ENCODE data around the gene PACC1.

Gene PACC1

DNA sequence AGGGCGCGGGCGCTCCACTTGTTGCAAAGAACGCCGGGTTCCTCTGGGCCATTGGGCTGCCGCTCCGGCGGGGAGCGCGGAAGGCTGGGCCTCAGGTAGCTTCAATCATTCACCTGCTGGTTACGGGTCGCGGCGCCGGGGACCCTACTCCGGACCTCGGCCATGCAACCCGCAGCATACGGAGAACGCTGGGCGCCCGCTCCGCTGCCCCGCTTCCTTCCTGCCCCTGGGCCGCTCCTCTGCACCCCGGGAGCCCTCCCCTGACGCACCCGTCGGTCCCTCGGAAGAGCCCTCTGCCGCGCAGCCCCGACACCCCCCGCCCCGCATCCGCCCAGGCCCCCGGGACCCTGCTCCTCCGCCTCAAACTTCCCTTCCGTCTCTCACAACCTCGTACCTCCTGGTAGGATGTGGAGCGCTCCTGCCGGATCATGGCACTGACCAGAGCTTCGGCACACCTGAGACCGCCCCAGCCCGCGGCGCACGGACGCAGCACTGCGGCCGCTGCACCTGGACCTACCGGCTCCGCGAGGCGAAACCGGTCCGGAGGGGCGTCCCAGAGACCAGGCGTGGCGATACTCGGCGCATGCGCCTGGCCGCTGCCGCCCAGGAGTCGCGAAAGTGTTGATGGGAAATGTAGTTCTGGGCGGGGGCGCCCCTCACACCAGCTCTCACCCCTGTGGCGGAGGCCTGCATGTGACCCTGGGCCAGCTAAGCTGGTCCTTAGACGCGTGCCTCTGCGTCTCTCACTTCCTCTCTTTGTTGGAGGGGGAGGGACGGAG is at the start of gene PACC1 (continued):
- TF ChIP-seq, protein P1, sequence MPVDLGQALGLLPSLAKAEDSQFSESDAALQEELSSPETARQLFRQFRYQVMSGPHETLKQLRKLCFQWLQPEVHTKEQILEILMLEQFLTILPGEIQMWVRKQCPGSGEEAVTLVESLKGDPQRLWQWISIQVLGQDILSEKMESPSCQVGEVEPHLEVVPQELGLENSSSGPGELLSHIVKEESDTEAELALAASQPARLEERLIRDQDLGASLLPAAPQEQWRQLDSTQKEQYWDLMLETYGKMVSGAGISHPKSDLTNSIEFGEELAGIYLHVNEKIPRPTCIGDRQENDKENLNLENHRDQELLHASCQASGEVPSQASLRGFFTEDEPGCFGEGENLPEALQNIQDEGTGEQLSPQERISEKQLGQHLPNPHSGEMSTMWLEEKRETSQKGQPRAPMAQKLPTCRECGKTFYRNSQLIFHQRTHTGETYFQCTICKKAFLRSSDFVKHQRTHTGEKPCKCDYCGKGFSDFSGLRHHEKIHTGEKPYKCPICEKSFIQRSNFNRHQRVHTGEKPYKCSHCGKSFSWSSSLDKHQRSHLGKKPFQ (tag by site-specific recombination; IDR thresholded peaks at IDR 0.05) = peak; percentile 95
- peak; percentile 89 for TF ChIP-seq SCRT1 (tag by site-specific recombination; IDR thresholded peaks at IDR 0.05; ENCODE audit: borderline replicate concordance)
- TF ChIP-seq BCL11B (tag by site-specific recombination; IDR thresholded peaks at IDR 0.05; ENCODE audit: low read depth) = no peak
- peak; percentile 43; the same call in 1 of the 2 replicates for TF ChIP-seq SP2 (tag by site-specific recombination; IDR thresholded peaks at IDR 0.05)
- no peak for TF ChIP-seq GLI4 (tag by site-specific recombination; IDR thresholded peaks at IDR 0.05)
- TF ChIP-seq ZNF223 (tag by site-specific recombination; IDR thresholded peaks at IDR 0.05) = no peak
- no peak for TF ChIP-seq ZNF174 (tag by site-specific recombination; IDR thresholded peaks at IDR 0.05)
- TF ChIP-seq ZNF76 (tag by site-specific recombination; IDR thresholded peaks at IDR 0.05; ENCODE audit: borderline replicate concordance, low read depth) = peak; percentile 91
- peak; percentile 66 for TF ChIP-seq GLIS1 (tag by site-specific recombination; IDR thresholded peaks at IDR 0.05)
- TF ChIP-seq, protein P2, sequence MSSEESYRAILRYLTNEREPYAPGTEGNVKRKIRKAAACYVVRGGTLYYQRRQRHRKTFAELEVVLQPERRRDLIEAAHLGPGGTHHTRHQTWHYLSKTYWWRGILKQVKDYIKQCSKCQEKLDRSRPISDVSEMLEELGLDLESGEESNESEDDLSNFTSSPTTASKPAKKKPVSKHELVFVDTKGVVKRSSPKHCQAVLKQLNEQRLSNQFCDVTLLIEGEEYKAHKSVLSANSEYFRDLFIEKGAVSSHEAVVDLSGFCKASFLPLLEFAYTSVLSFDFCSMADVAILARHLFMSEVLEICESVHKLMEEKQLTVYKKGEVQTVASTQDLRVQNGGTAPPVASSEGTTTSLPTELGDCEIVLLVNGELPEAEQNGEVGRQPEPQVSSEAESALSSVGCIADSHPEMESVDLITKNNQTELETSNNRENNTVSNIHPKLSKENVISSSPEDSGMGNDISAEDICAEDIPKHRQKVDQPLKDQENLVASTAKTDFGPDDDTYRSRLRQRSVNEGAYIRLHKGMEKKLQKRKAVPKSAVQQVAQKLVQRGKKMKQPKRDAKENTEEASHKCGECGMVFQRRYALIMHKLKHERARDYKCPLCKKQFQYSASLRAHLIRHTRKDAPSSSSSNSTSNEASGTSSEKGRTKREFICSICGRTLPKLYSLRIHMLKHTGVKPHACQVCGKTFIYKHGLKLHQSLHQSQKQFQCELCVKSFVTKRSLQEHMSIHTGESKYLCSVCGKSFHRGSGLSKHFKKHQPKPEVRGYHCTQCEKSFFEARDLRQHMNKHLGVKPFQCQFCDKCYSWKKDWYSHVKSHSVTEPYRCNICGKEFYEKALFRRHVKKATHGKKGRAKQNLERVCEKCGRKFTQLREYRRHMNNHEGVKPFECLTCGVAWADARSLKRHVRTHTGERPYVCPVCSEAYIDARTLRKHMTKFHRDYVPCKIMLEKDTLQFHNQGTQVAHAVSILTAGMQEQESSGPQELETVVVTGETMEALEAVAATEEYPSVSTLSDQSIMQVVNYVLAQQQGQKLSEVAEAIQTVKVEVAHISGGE (tag by site-specific recombination; conservative IDR thresholded peaks at IDR 0.05; ENCODE audit: low read depth) = peak; percentile 71

DNA sequence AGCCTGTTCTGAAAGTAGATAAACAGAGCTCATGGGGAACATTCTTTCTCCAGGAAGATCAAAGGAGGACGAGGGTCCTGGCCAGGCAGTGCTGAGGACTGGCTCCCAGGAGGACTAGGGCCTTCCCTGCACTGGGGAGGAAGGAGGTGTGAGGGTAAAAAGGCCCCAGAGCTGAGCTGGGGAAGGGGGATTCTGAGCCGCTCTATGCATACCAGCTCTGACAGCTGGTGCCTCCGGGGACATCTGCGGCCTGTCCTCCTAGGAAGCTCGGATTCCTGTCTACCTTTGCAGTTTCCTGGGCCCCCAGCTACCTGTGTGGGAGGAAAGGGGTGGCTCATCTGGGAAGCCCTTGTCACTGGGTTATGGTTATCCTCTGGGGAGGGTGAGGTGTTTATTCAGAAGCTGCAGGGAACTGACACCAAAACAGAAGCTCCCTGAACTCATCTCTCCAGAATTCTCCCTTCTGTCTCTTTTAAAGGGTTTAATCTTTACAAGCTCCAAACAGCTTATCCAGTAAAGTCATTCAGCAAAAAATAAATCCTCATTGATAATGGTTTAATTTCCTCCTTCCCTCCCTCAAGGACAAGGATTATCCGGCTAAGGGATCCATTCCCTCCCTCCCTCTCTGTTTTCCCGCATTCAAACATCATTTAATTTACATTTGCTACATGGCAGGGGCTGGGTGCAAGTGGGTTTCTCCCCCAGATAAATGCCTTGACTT is 49.0 kb upstream of the PACC1 start:
- TF ChIP-seq OSR2 (tag by site-specific recombination; IDR thresholded peaks at IDR 0.05) = 0 out of 2 replicates have a peak, but pooled peaks have one; percentile 12
- no peak for TF ChIP-seq ZNF571 (tag by site-specific recombination; IDR thresholded peaks at IDR 0.05)
- no peaks in the 10 kb centered on the region for H3K36me3 ChIP-seq (ENCODE audit: control insufficient read depth in 2 of 2, insufficient read depth in 1 of 2, low read length in 2 of 2)
- ChIA-PET POLR2A (interaction anchor here (0.6 to 2.0 kb wide), 2 partner anchors 130 to 145 kb away, joined by 8 read pairs; partner anchors contain the start of gene ATF3), CTCF (interaction anchor here (0.6 to 2.4 kb wide), 5 partner anchors 8 to 393 kb away, joined by 3 to 8 read pairs (median 6); no protein-coding TSS in a partner anchor)
- H3K9me3 ChIP-seq (ENCODE audit: control insufficient read depth, insufficient read depth, low read depth, low read length) = no peaks in the 10 kb centered on the region
- no peak overlapping the region for H3K4me3 ChIP-seq (ENCODE audit: low read depth, low read length)
- no peak overlapping the region for H3K27ac ChIP-seq (ENCODE audit: extremely low read depth, low read depth, low read length)
- H3K4me1 ChIP-seq (ENCODE audit: control insufficient read depth, insufficient read depth, low read length) = no peaks in the 10 kb centered on the region

DNA sequence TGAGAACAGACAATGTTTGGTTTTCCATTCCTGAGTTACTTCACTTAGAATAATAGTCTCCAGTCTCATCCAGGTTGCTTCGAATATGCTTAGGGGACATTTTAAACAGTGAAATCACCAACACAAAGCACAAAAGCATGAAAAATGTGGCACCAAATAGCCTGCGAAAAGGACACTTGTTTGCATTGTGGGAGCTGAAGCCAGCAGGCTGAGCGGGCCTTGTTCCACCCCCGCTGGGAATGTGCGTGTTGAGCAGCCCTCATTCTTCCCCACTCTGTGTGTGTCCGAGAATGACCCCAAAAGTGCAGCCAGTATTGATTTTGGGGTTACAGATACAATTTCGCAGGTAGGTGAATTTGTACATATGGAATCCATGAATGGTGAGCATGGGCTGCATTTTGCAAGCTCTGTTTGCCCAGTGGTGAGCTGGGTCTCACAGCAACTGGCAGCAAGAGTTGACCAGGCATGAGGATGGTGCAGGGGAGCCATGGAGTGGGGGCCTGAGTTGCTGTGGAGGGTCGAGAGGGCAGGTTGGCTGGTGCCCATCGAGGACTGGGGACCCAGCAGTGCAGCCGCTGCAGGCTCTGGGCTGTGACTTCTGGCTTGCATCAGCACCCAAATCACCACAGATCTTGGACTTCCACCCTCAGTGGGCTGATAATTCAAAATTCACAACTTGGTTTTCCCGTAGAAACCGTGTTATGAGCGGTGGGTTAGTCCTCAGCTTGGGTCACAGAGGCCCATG is 47.4 kb upstream of the PACC1 start:
- CTCF ChIA-PET = no interaction called here
- H3K36me3 ChIP-seq (ENCODE audit: control insufficient read depth in 2 of 2, insufficient read depth in 1 of 2, low read length in 2 of 2) = no peaks in the 10 kb centered on the region
- no peaks in the 10 kb centered on the region for H3K4me1 ChIP-seq (ENCODE audit: control insufficient read depth, insufficient read depth, low read length)
- no peak overlapping the region for H3K4me3 ChIP-seq (ENCODE audit: low read depth, low read length)
- POLR2A ChIA-PET = interaction anchor here (2.0 kb wide), 1 partner anchor 146 kb away, joined by 8 read pairs; the partner anchor contains the start of gene ATF3
- H3K9me3 ChIP-seq (ENCODE audit: control insufficient read depth, insufficient read depth, low read depth, low read length) = no peaks in the 10 kb centered on the region
- TF ChIP-seq ZEB2 (tag by site-specific recombination; IDR thresholded peaks at IDR 0.05) = no peak
- no peak for TF ChIP-seq BCL11A (tag by site-specific recombination; IDR thresholded peaks at IDR 0.05; ENCODE audit: low read depth)
- TF ChIP-seq, protein P3, sequence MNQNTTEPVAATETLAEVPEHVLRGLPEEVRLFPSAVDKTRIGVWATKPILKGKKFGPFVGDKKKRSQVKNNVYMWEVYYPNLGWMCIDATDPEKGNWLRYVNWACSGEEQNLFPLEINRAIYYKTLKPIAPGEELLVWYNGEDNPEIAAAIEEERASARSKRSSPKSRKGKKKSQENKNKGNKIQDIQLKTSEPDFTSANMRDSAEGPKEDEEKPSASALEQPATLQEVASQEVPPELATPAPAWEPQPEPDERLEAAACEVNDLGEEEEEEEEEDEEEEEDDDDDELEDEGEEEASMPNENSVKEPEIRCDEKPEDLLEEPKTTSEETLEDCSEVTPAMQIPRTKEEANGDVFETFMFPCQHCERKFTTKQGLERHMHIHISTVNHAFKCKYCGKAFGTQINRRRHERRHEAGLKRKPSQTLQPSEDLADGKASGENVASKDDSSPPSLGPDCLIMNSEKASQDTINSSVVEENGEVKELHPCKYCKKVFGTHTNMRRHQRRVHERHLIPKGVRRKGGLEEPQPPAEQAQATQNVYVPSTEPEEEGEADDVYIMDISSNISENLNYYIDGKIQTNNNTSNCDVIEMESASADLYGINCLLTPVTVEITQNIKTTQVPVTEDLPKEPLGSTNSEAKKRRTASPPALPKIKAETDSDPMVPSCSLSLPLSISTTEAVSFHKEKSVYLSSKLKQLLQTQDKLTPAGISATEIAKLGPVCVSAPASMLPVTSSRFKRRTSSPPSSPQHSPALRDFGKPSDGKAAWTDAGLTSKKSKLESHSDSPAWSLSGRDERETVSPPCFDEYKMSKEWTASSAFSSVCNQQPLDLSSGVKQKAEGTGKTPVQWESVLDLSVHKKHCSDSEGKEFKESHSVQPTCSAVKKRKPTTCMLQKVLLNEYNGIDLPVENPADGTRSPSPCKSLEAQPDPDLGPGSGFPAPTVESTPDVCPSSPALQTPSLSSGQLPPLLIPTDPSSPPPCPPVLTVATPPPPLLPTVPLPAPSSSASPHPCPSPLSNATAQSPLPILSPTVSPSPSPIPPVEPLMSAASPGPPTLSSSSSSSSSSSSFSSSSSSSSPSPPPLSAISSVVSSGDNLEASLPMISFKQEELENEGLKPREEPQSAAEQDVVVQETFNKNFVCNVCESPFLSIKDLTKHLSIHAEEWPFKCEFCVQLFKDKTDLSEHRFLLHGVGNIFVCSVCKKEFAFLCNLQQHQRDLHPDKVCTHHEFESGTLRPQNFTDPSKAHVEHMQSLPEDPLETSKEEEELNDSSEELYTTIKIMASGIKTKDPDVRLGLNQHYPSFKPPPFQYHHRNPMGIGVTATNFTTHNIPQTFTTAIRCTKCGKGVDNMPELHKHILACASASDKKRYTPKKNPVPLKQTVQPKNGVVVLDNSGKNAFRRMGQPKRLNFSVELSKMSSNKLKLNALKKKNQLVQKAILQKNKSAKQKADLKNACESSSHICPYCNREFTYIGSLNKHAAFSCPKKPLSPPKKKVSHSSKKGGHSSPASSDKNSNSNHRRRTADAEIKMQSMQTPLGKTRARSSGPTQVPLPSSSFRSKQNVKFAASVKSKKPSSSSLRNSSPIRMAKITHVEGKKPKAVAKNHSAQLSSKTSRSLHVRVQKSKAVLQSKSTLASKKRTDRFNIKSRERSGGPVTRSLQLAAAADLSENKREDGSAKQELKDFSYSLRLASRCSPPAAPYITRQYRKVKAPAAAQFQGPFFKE (tag by site-specific recombination; IDR thresholded peaks at IDR 0.05; ENCODE audit: borderline replicate concordance) = no peak
- TF ChIP-seq ZBTB17 (tag by site-specific recombination; IDR thresholded peaks at IDR 0.05) = no peak
- TF ChIP-seq ZXDB (tag by site-specific recombination; IDR thresholded peaks at IDR 0.05) = no peak
- no peak overlapping the region for H3K27ac ChIP-seq (ENCODE audit: extremely low read depth, low read depth, low read length)

Data from HEK293 (cell line).